ENCODE results near the gene EPC2.
"Not testable (repeated sequence)": the region's sequence is repeated elsewhere in the genome, so short reads cannot be mapped to it uniquely, and the experiment has no call there.

The EPC2 gene

GRCh38 chr2:148721991-148722777 is 77.6 kb downstream of the EPC2 start:
- DNase-seq: no peak

- DNase-seq: no peak
Observed at GRCh38 chr2:148725564-148725963, 81.0 kb downstream of the EPC2 start.

- no peak for DNase-seq
Observed at GRCh38 chr2:148726228-148726627, 81.7 kb downstream of the EPC2 start.

- DNase-seq: no peak
Observed at GRCh38 chr2:148730085-148730484, 85.5 kb downstream of the EPC2 start.

GRCh38 chr2:148737742-148738141 is 93.2 kb downstream of the EPC2 start:
- DNase-seq: no peak

GRCh38 chr2:148739454-148740105 is 95.0 kb downstream of the EPC2 start:
- no peak for DNase-seq

GRCh38 chr2:148742373-148742772 is 97.8 kb downstream of the EPC2 start:
- no peak for DNase-seq

- DNase-seq: no peak
Observed at GRCh38 chr2:148745151-148745851, 100.8 kb downstream of the EPC2 start.

- DNase-seq: no peak
Observed at GRCh38 chr2:148746973-148747372, 102.4 kb downstream of the EPC2 start.

- no peak for DNase-seq
Observed at GRCh38 chr2:148751907-148752306, 107.4 kb downstream of the EPC2 start.

GRCh38 chr2:148752977-148753376 is 108.4 kb downstream of the EPC2 start:
- no peak for DNase-seq

GRCh38 chr2:148754864-148755263 is 110.3 kb downstream of the EPC2 start:
- DNase-seq: no peak

- DNase-seq: no peak
Observed at GRCh38 chr2:148756292-148756975, 111.9 kb downstream of the EPC2 start.

GRCh38 chr2:148764815-148765214 is 120.3 kb downstream of the EPC2 start:
- DNase-seq: no peak

GRCh38 chr2:148770047-148770446 is 125.5 kb downstream of the EPC2 start:
- DNase-seq: no peak

- no peak for DNase-seq
Observed at GRCh38 chr2:148781544-148781943, 137.0 kb downstream of the EPC2 start.

- no peak for DNase-seq
Observed at GRCh38 chr2:148789059-148789458, 144.5 kb downstream of the EPC2 start.

- not testable (repeated sequence) for DNase-seq
Observed at GRCh38 chr2:148790172-148790571, 145.6 kb downstream of the EPC2 start.

GRCh38 chr2:148794558-148794957 is 150.0 kb downstream of the EPC2 start:
- DNase-seq: no peak

GRCh38 chr2:148796735-148797512 is 152.4 kb downstream of the EPC2 start:
- no peak for DNase-seq
